NCI-H1694 treated with DMSO at 0.1 percent for 48 hours (cell line): ENCODE data around the gene RTP1.

ENCODE experiments used
- DNase-seq: peaks from one replicate; lab custom pipeline; 2025; lab: John Stamatoyannopoulos, UW

RTP1 gene

GRCh38 chr3:187242435-187242834 is 45.1 kb downstream of the RTP1 start:
- DNase-seq, result no peak

GRCh38 chr3:187242900-187243299 is 45.6 kb downstream of the RTP1 start:
- no peak for DNase-seq

- no peak for DNase-seq
These were observed 46.7 kb downstream of the RTP1 start for GRCh38 chr3:187243933-187244524.

GRCh38 chr3:187247398-187247797 is 50.1 kb downstream of the RTP1 start:
- no peak for DNase-seq
